ENCODE measurements around the gene PTBP2. TPM values are rescaled to one million over a fixed set of nuclear protein-coding genes. Genes with fewer than 3 reads are reported as not detected.

Gene PTBP2
- total RNA-seq, 2 donors from 2014 or later = 5.9 to 15.3 TPM

- intact Hi-C loops (cut with DNase I) = no loop called here
- Histone ChIP-seq H3K9me3 (no peaks in the 10 kb centered on the region), H3K27me3 (no peaks in the 10 kb centered on the region), H3K4me3 (no peak overlapping the region), H3K27ac (no peak overlapping the region), H3K36me3 (replicated peaks in 1 of 2; ENCODE audit: insufficient read depth in 1 of 2, low read depth in 2 of 2) (no peaks in the 10 kb centered on the region), H3K4me1 (no peaks in the 10 kb centered on the region)
- TF ChIP-seq CTCF (IDR thresholded peaks at IDR 0.05) (no peak), POLR2A (IDR thresholded peaks at IDR 0.05) (no peak)
- no peak for ATAC-seq
- DNase-seq = no peak
- 35 to 58% methylated on average over 1 of the region's 1 CpG for WGBS, 2 donors
Measured at GRCh38 chr1:96715482-96715881, 6.1 kb upstream of the PTBP2 start.

DNA sequence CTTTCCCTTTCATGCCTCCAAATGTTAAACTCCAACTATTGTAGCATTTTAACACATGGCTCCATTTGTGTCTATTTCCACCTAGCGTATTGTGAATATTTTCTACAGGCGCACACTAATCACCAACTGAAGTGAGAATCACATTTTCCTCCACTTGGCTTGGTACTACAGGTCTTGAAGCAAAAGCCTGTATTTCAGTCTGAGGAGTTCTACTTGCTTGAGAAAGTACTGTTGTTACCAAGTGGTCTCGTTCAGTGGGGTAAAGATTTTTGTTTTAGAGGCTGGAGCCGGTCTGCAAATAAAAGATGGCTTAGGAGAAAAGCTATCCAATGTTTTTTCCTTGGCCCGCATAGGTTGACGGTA lies 550 bp upstream of the PTBP2 start:
- Histone ChIP-seq H3K27ac (peak overlapping the region; percentile 68 to 90 (median 87)), H3K36me3 (replicated peaks in 1 of 2; ENCODE audit: insufficient read depth in 1 of 2, low read depth in 2 of 2) (no peaks in the 10 kb centered on the region), H3K4me3 (peak overlapping the region; percentile 5 to 35), H3K9me3 (no peaks in the 10 kb centered on the region), H3K27me3 (no peaks in the 10 kb centered on the region), H3K4me1 (peaks cover 11% of the 10 kb centered on the region)
- no peak for DNase-seq
- TF ChIP-seq CTCF (IDR thresholded peaks at IDR 0.05) (no peak), POLR2A (IDR thresholded peaks at IDR 0.05) (no peak)
- intact Hi-C loops (cut with DNase I) = no loop called here
- no peak for ATAC-seq
- WGBS, 2 donors = 10 to 22% methylated on average over 6 of the region's 6 CpGs

- peak; percentile 47 to 63 (median 52) for DNase-seq
- Histone ChIP-seq H3K36me3 (replicated peaks in 1 of 2; ENCODE audit: insufficient read depth in 1 of 2, low read depth in 2 of 2) (no peaks in the 10 kb centered on the region), H3K27me3 (no peaks in the 10 kb centered on the region), H3K4me3 (peak overlapping the region; percentile 78 to 87), H3K9me3 (no peaks in the 10 kb centered on the region), H3K27ac (peak overlapping the region; percentile 68 to 90 (median 87)), H3K4me1 (peaks cover 11% of the 10 kb centered on the region)
- TF ChIP-seq POLR2A (IDR thresholded peaks at IDR 0.05) (peak in 2 of 3 donors; percentile 31 to 38), CTCF (IDR thresholded peaks at IDR 0.05) (no peak)
- intact Hi-C loops (cut with DNase I) = no loop called here
- 0 to 1% methylated on average over 26 to 29 of the region's 29 CpGs for WGBS, 2 donors
- ATAC-seq = peak; percentile 65
Measured at GRCh38 chr1:96722161-96722922, 758 bp downstream of the PTBP2 start.

- no peaks in the 10 kb centered on the region for H3K36me3 ChIP-seq (replicated peaks in 1 of 2; ENCODE audit: insufficient read depth in 1 of 2, low read depth in 2 of 2)
- no peaks in the 10 kb centered on the region for H3K9me3 ChIP-seq
- DNase-seq (no peak), ATAC-seq (no peak)
- intact Hi-C loops (cut with DNase I) = no loop called here
- no peaks in the 10 kb centered on the region for H3K27me3 ChIP-seq
- peaks cover 13% of the 10 kb centered on the region for H3K4me1 ChIP-seq
- H3K4me3 ChIP-seq = peak overlapping the region in 1 of 2 donors; percentile 87
- H3K27ac ChIP-seq = peak overlapping the region in 2 of 4 donors; percentile 86 to 90
- TF ChIP-seq POLR2A (IDR thresholded peaks at IDR 0.05) (no peak), CTCF (IDR thresholded peaks at IDR 0.05) (no peak)
- WGBS, 2 donors = 44 to 47% methylated on average over 3 of the region's 3 CpGs
Measured at GRCh38 chr1:96722958-96723357, 1.4 kb downstream of the PTBP2 start.

DNA sequence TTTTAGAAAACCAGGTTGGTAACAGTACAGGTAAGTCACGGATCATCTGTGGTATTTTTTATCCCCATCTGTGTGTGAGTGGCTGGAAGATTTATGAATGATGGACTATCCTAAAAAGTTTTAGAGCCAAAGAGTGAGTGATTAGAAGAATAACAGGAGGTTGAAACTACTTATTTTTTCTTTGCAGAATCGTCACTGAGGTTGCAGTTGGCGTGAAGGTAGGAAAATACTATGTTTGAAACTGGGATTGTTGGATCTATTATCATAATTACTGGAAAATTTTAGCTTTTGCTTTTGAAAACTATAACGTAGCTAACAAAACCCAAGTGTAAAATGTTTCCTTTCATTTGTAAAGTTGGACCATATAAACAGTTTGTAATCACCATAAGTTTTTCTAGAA lies 1.8 kb downstream of the PTBP2 start:
- ATAC-seq (no peak), DNase-seq (no peak)
- Histone ChIP-seq H3K4me1 (peaks cover 15% of the 10 kb centered on the region), H3K36me3 (replicated peaks in 1 of 2; ENCODE audit: insufficient read depth in 1 of 2, low read depth in 2 of 2) (no peaks in the 10 kb centered on the region), H3K27me3 (no peaks in the 10 kb centered on the region), H3K27ac (peak overlapping the region in 2 of 4 donors; percentile 86 to 90), H3K9me3 (no peaks in the 10 kb centered on the region), H3K4me3 (no peak overlapping the region)
- 50 to 74% methylated on average over 4 of the region's 4 CpGs for WGBS, 2 donors
- intact Hi-C loops (cut with DNase I) = no loop called here
- TF ChIP-seq CTCF (IDR thresholded peaks at IDR 0.05) = no peak
- TF ChIP-seq POLR2A (IDR thresholded peaks at IDR 0.05) = no peak

Data from body of pancreas (tissue), 4 donors.